ENCODE results near the gene APBB2. TPM values are rescaled to one million over a fixed set of nuclear protein-coding genes. Genes with fewer than 3 reads are reported as not detected.
A peak's percentile ranks its signal among the peaks of the same experiment; 100 is the strongest.
"Not testable (repeated sequence)": the region's sequence is repeated elsewhere in the genome, so short reads cannot be mapped to it uniquely, and the experiment has no call there.

APBB2 gene
- total and polyA plus RNA-seq, 4 donors, result 82.2 to 104 (median 91.6) TPM

DNA sequence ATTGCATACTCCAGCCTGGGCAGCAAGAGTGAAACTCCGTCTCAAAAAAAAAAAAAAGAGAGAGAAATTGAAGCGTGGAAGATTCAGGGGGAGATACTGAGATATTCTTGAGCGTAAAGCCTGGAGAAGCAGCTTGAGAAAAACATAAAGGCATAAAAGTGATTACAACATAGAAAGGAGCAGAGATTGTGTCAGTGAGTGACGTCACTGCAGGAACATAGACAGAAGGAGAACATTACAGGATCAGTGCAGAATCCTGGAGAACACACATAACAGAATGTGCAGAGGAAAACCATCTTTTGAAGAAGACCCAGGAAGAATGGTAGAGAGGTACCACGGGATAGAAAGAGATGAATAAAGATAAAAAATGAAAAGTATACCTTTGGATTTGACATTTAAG lies 147.0 kb downstream of the APBB2 start:
- Histone ChIP-seq H3K4me3 (ENCODE audit: low read depth, low read length) (no peak overlapping the region), H3K9me3 (ENCODE audit: control insufficient read depth, insufficient read depth, low read length) (no peaks in the 10 kb centered on the region), H3K36me3 (ENCODE audit: control insufficient read depth, insufficient read depth, low read length) (no peaks in the 10 kb centered on the region), H3K27ac (ENCODE audit: low read depth, low read length) (no peak overlapping the region), H3K27me3 (ENCODE audit: control insufficient read depth, insufficient read depth, low read length) (no peaks in the 10 kb centered on the region), H3K4me1 (ENCODE audit: control insufficient read depth, insufficient read depth, low read length) (no peaks in the 10 kb centered on the region)
- DNase-seq (ENCODE audit: low read depth in 4 of 6, low spot score in 6 of 6), result no peak
- 70% methylated on average over 4 of the region's 5 CpGs for WGBS (ENCODE audit: insufficient coverage)

DNA sequence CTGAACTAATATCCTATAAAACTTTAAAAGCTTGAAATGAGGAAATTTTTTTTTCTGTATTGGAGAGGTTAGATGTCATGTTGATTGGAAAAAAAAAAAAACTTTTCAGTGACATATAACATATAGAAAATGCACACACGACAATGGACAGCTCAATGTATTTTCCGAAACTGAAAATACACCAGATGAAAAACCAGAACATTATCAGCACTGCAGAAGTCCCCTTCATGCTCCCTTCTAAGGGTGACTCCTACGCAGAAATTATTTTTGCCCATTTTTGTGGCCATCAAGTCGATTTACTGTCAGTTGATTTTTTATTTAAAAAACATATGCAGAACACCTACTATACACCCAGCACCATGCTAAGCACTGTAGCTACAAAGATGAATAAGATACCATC lies 148.3 kb downstream of the APBB2 start:
- Histone ChIP-seq H3K36me3 (ENCODE audit: control insufficient read depth, insufficient read depth, low read length) (no peaks in the 10 kb centered on the region), H3K9me3 (ENCODE audit: control insufficient read depth, insufficient read depth, low read length) (no peaks in the 10 kb centered on the region), H3K27me3 (ENCODE audit: control insufficient read depth, insufficient read depth, low read length) (no peaks in the 10 kb centered on the region), H3K4me3 (ENCODE audit: low read depth, low read length) (no peak overlapping the region), H3K27ac (ENCODE audit: low read depth, low read length) (no peak overlapping the region), H3K4me1 (ENCODE audit: control insufficient read depth, insufficient read depth, low read length) (no peaks in the 10 kb centered on the region)
- 100% methylated on average over 2 of the region's 4 CpGs for WGBS (ENCODE audit: insufficient coverage)
- no peak for DNase-seq (ENCODE audit: low read depth in 4 of 6, low spot score in 6 of 6)

DNA sequence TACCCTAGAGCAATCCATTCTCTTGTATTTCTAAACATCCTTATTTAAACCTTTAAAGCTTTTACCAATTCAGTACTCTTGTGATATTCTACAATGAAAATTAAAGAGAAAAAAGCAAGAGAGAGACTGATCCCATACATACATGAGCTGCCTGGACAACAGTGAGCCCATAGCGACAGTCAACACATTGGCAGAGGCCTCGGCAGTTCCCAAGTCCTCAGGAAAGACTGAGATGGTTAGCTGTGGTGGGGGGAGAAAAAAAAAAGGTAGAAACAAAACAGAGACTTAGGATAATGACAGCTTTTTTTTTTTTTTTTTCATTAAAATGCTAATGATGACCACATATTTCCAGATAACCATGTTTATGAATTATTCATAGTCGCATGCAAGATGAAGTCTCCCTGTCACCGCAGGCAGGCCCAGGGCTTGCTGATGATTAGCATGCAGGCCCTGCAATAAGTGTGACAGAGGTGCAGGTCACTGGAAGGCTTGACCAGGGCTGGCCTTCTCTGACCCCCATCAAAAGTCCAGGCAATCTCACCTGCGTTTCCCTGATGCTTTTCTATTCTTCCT lies 148.8 kb downstream of the APBB2 start:
- 40% methylated on average over 2 of the region's 5 CpGs for WGBS (ENCODE audit: insufficient coverage)
- H3K4me3 ChIP-seq (ENCODE audit: low read depth, low read length), result no peak overlapping the region
- H3K36me3 ChIP-seq (ENCODE audit: control insufficient read depth, insufficient read depth, low read length), result no peaks in the 10 kb centered on the region
- no peaks in the 10 kb centered on the region for H3K27me3 ChIP-seq (ENCODE audit: control insufficient read depth, insufficient read depth, low read length)
- H3K27ac ChIP-seq (ENCODE audit: low read depth, low read length), result no peak overlapping the region
- no peaks in the 10 kb centered on the region for H3K4me1 ChIP-seq (ENCODE audit: control insufficient read depth, insufficient read depth, low read length)
- no peaks in the 10 kb centered on the region for H3K9me3 ChIP-seq (ENCODE audit: control insufficient read depth, insufficient read depth, low read length)
- DNase-seq (ENCODE audit: low read depth in 4 of 6, low spot score in 6 of 6), result peak in 2 of 6 donors; percentile 35

DNA sequence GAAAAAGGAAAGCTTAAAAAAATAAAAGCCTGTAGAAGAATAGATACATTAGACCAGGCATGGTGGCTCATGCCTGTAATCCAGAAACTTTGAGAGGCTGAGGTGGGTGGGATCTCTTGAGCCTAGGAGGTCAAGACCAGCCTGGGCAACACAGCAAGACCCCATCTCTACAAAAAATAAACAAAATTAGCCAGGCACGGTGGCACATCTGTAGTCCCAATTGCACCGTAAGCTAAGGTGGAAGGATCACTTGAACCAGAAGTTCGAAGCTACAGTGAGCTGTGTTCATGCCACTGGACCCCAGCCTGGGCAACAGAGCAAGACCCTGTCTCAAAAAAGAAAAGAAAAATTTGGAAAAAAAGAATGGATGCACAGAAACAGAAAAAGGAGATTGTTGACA lies 149.4 kb downstream of the APBB2 start:
- 97% methylated on average over 3 of the region's 3 CpGs for WGBS (ENCODE audit: insufficient coverage)
- no peaks in the 10 kb centered on the region for H3K9me3 ChIP-seq (ENCODE audit: control insufficient read depth, insufficient read depth, low read length)
- no peaks in the 10 kb centered on the region for H3K27me3 ChIP-seq (ENCODE audit: control insufficient read depth, insufficient read depth, low read length)
- no peaks in the 10 kb centered on the region for H3K36me3 ChIP-seq (ENCODE audit: control insufficient read depth, insufficient read depth, low read length)
- H3K27ac ChIP-seq (ENCODE audit: low read depth, low read length), result no peak overlapping the region
- no peak overlapping the region for H3K4me3 ChIP-seq (ENCODE audit: low read depth, low read length)
- no peak for DNase-seq (ENCODE audit: low read depth in 4 of 6, low spot score in 6 of 6)
- H3K4me1 ChIP-seq (ENCODE audit: control insufficient read depth, insufficient read depth, low read length), result no peaks in the 10 kb centered on the region

DNA sequence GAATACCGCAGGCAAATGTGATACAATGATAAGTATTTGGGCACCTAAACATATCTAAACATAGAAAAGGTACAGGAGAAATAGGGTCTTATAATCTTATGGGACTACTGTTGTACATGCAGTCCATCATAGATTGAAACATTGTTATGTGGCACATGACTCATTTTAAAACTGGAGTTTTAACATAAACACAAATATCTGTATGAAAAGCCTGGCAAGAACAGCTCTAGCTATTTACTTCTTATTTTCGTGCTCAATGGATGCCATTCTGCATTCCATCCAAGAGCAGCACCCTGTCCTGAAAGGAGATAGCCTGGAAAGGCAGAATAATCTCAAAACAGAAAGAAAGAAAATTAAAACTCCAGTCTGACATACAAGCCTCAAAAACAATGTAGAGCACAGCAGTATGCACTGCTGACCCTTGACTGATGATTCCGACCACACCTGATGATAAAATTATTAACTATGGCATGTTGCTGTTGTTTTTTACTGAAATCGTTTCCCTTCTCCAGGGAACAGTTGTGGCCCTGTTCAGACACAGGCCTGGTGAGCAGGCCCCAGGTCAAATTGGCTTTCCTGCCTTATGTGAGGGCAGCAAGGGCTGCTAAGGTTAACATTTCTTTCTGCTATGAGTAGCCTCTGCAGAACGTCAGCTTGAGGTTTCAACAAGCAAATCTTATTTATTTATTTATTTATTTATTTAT lies 152.7 kb downstream of the APBB2 start:
- H3K27me3 ChIP-seq (ENCODE audit: control insufficient read depth, insufficient read depth, low read length), result no peaks in the 10 kb centered on the region
- H3K36me3 ChIP-seq (ENCODE audit: control insufficient read depth, insufficient read depth, low read length), result no peaks in the 10 kb centered on the region
- DNase-seq (ENCODE audit: low read depth in 4 of 6, low spot score in 6 of 6), result no peak
- no CpG with 5 or more reads among the region's 5 CpGs for WGBS (ENCODE audit: insufficient coverage)
- no peak overlapping the region for H3K4me3 ChIP-seq (ENCODE audit: low read depth, low read length)
- H3K4me1 ChIP-seq (ENCODE audit: control insufficient read depth, insufficient read depth, low read length), result no peaks in the 10 kb centered on the region
- no peak overlapping the region for H3K27ac ChIP-seq (ENCODE audit: low read depth, low read length)
- no peaks in the 10 kb centered on the region for H3K9me3 ChIP-seq (ENCODE audit: control insufficient read depth, insufficient read depth, low read length)

DNA sequence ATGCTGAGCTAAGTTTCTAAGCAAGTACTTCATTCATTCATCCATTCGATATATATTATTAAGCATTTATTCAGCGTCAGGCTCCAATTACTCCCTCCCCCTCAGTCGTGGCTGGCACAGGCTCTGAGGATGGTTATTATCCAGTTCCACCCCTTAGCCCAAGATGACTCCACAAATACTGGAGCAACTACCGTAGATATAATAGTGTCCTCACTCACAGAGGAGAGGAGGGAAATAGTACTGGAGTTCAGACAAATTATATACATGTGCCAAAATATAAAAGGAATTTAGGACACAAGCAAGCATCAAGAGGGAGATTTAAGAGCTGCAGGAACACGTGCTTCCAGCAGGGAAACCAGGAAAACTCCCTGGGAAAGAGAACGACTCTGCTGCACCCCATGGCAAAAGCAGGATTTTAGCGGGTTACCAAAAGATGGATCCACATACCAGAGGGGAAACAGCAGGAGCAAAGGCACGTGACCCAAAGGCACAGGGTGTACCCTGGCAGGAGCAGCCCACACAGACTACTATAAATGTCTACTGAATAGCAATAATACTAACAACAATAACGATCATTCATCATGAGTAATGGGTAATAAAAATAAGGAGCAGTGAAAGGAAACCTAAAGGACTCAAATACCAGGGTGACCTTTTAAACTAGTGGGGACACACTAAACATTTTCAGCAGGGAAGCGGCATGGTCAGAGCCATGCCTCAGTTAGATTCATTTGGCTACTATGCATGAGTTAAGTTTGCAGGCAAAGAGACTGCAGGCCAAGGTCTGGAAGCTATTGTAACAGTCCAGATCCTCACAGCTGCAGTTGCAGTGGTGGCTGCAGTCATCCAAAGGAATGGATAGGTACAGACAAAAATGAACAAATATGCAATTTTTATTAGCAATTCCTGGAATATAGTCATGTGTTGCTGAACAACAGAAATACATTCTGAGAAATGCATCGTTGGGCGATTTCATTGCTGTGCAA lies 153.7 kb downstream of the APBB2 start:
- no peak for DNase-seq (ENCODE audit: low read depth in 4 of 6, low spot score in 6 of 6)
- 39% methylated on average over 4 of the region's 12 CpGs for WGBS (ENCODE audit: insufficient coverage)
- no peak overlapping the region for H3K27ac ChIP-seq (ENCODE audit: low read depth, low read length)

DNA sequence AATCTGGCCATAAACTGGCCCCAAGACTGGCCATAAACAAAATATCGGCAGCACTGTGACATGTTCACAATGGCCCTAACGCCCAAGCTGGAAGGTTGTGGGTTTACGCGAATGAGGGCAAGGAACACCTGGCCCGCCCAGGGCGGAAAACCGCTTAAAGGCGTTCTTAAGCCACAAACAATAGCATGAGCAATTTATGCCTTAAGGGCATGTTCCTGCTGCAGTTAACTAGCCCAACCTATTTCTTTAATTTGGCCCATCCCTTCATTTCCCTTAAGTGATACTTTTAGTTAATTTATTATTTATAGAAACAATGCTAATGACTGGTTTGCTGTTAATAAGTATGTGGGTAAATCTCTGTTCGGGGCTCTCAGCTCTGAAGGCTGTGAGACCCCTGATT lies 154.9 kb downstream of the APBB2 start:
- DNase-seq (ENCODE audit: low read depth in 4 of 6, low spot score in 6 of 6); H3K27ac ChIP-seq (ENCODE audit: low read depth, low read length); H3K9me3 ChIP-seq (ENCODE audit: control insufficient read depth, insufficient read depth, low read length); H3K4me3 ChIP-seq (ENCODE audit: low read depth, low read length); H3K4me1 ChIP-seq (ENCODE audit: control insufficient read depth, insufficient read depth, low read length); H3K27me3 ChIP-seq (ENCODE audit: control insufficient read depth, insufficient read depth, low read length); H3K36me3 ChIP-seq (ENCODE audit: control insufficient read depth, insufficient read depth, low read length): not testable (repeated sequence)
- 100% methylated on average over 4 of the region's 9 CpGs for WGBS (ENCODE audit: insufficient coverage)

More for the DNA sequence above, 153.7 kb downstream of the APBB2 start:
- Histone ChIP-seq H3K36me3 (ENCODE audit: control insufficient read depth, insufficient read depth, low read length) (no peaks in the 10 kb centered on the region), H3K4me1 (ENCODE audit: control insufficient read depth, insufficient read depth, low read length) (no peaks in the 10 kb centered on the region), H3K27me3 (ENCODE audit: control insufficient read depth, insufficient read depth, low read length) (no peaks in the 10 kb centered on the region), H3K9me3 (ENCODE audit: control insufficient read depth, insufficient read depth, low read length) (no peaks in the 10 kb centered on the region), H3K4me3 (ENCODE audit: low read depth, low read length) (no peak overlapping the region)

DNA sequence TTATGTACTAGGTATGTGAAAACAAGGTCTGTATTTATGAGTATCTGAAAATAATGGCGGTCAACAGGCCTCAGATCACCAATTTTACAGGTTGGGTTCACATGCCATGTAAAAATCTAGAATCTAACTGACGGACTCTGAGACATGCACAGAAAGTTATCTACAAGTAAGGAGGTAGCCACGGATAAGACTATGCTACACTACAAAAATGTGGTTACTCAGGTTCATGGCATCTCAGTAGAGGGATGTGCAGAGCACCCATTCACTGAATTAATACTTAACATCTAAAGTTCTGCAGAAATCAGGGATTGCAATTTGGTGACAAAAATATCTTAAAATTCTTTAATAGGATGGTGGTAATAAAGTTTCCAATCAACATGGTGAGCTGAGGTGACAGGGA lies 155.9 kb downstream of the APBB2 start:
- Histone ChIP-seq H3K4me3 (ENCODE audit: low read depth, low read length) (no peak overlapping the region), H3K27me3 (ENCODE audit: control insufficient read depth, insufficient read depth, low read length) (no peaks in the 10 kb centered on the region), H3K27ac (ENCODE audit: low read depth, low read length) (no peak overlapping the region), H3K4me1 (ENCODE audit: control insufficient read depth, insufficient read depth, low read length) (no peaks in the 10 kb centered on the region), H3K9me3 (ENCODE audit: control insufficient read depth, insufficient read depth, low read length) (no peaks in the 10 kb centered on the region), H3K36me3 (ENCODE audit: control insufficient read depth, insufficient read depth, low read length) (no peaks in the 10 kb centered on the region)
- 90% methylated on average over 2 of the region's 3 CpGs for WGBS (ENCODE audit: insufficient coverage)
- no peak for DNase-seq (ENCODE audit: low read depth in 4 of 6, low spot score in 6 of 6)

DNA sequence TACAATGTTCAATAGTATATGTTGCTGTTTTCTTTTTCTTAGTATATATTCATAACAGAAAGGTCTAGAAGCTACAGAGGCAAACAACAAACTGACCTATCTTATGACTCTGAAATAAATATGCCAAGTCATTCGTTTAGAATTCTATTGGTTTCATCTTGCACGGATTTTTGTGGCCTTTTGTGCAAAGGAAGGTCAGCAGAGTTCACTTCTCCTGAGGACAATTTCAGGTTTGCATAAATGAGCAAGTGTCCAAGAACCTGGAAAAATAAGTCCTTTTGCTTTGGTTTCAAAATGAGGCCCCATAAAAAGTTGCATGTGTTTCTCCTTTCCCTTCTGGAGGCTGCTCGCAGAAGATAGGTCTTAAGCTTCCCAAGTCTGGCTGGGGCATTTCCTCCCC lies 156.9 kb downstream of the APBB2 start:
- H3K27ac ChIP-seq (ENCODE audit: low read depth, low read length), result no peak overlapping the region

More for the DNA sequence above, 156.9 kb downstream of the APBB2 start:
- Histone ChIP-seq H3K9me3 (ENCODE audit: control insufficient read depth, insufficient read depth, low read length) (no peaks in the 10 kb centered on the region), H3K36me3 (ENCODE audit: control insufficient read depth, insufficient read depth, low read length) (no peaks in the 10 kb centered on the region), H3K4me3 (ENCODE audit: low read depth, low read length) (no peak overlapping the region), H3K4me1 (ENCODE audit: control insufficient read depth, insufficient read depth, low read length) (no peaks in the 10 kb centered on the region), H3K27me3 (ENCODE audit: control insufficient read depth, insufficient read depth, low read length) (no peaks in the 10 kb centered on the region)
- WGBS (ENCODE audit: insufficient coverage), result 59% methylated on average over 2 of the region's 3 CpGs
- DNase-seq (ENCODE audit: low read depth in 4 of 6, low spot score in 6 of 6), result no peak

Data from spinal cord (tissue), 10 donors.